Measurements from ENCODE around the gene SMC3. TPM values are rescaled to one million over a fixed set of nuclear protein-coding genes. Genes with fewer than 3 reads are reported as not detected.
"Not testable (repeated sequence)": the region's sequence is repeated elsewhere in the genome, so short reads cannot be mapped to it uniquely, and the experiment has no call there.

SMC3 gene
- polyA plus RNA-seq, 1 donor: 40.4 TPM

- DNase-seq (ENCODE audit: low read depth): no peak
Measured at GRCh38 chr10:110576220-110576619, 8.7 kb downstream of the SMC3 start.

GRCh38 chr10:110577056-110577455 is 9.6 kb downstream of the SMC3 start:
- DNase-seq (ENCODE audit: low read depth): no peak

- no peak for DNase-seq (ENCODE audit: low read depth)
Measured at GRCh38 chr10:110584006-110584405, 16.5 kb downstream of the SMC3 start.

GRCh38 chr10:110591760-110592159 is 24.3 kb downstream of the SMC3 start:
- no peak for DNase-seq (ENCODE audit: low read depth)

GRCh38 chr10:110597476-110597875 is 30.0 kb downstream of the SMC3 start:
- DNase-seq (ENCODE audit: low read depth): no peak

GRCh38 chr10:110600487-110601101 is 33.1 kb downstream of the SMC3 start:
- no peak for DNase-seq (ENCODE audit: low read depth)

GRCh38 chr10:110601581-110601980 is 34.1 kb downstream of the SMC3 start:
- DNase-seq (ENCODE audit: low read depth): no peak

GRCh38 chr10:110608087-110608486 is 40.6 kb downstream of the SMC3 start:
- DNase-seq (ENCODE audit: low read depth): no peak

- no peak for DNase-seq (ENCODE audit: low read depth)
Measured at GRCh38 chr10:110609605-110610004, 42.1 kb downstream of the SMC3 start.

GRCh38 chr10:110610308-110610774 is 42.8 kb downstream of the SMC3 start:
- no peak for DNase-seq (ENCODE audit: low read depth)

GRCh38 chr10:110610781-110611180 is 43.3 kb downstream of the SMC3 start:
- not testable (repeated sequence) for DNase-seq (ENCODE audit: low read depth)

- no peak for DNase-seq (ENCODE audit: low read depth)
Measured at GRCh38 chr10:110612087-110612486, 44.6 kb downstream of the SMC3 start.

GRCh38 chr10:110612629-110613028 is 45.1 kb downstream of the SMC3 start:
- DNase-seq (ENCODE audit: low read depth): no peak

GRCh38 chr10:110613341-110613995 is 46.0 kb downstream of the SMC3 start:
- no peak for DNase-seq (ENCODE audit: low read depth)

- no peak for DNase-seq (ENCODE audit: low read depth)
Measured at GRCh38 chr10:110613996-110614495, 46.6 kb downstream of the SMC3 start.

GRCh38 chr10:110615057-110615747 is 47.7 kb downstream of the SMC3 start:
- DNase-seq (ENCODE audit: low read depth): no peak

GRCh38 chr10:110616493-110617033 is 49.1 kb downstream of the SMC3 start:
- DNase-seq (ENCODE audit: low read depth): no peak

GRCh38 chr10:110617425-110618229 is 50.1 kb downstream of the SMC3 start:
- DNase-seq (ENCODE audit: low read depth): no peak

- DNase-seq (ENCODE audit: low read depth): no peak
Measured at GRCh38 chr10:110618230-110618610, 50.7 kb downstream of the SMC3 start.

- DNase-seq (ENCODE audit: low read depth): no peak
Measured at GRCh38 chr10:110619514-110620397, 52.3 kb downstream of the SMC3 start.

GRCh38 chr10:110620398-110620719 is 52.9 kb downstream of the SMC3 start:
- DNase-seq (ENCODE audit: low read depth): no peak
